NCI-H2029 (cell line): ENCODE measurements around the gene SCYGR7.
A peak's percentile ranks its signal among the peaks of the same experiment; 100 is the strongest.
"Not testable (repeated sequence)": the region's sequence is repeated elsewhere in the genome, so short reads cannot be mapped to it uniquely, and the experiment has no call there.

Experiments
- DNase-seq: peaks from one replicate; lab custom pipeline; 2025; lab: John Stamatoyannopoulos, UW

The SCYGR7 gene

GRCh38 chr2:227728035-227728434 is at the start of gene SCYGR7:
Gene SCYGR7 (plus strand): TSS chr2:227728335. CDS start chr2:227728335, 0 bp downstream.
- no peak for DNase-seq

- no peak for DNase-seq
Measured at GRCh38 chr2:227684258-227684657, 43.9 kb upstream of the SCYGR7 start.

- no peak for DNase-seq
Measured at GRCh38 chr2:227687189-227687588, 40.9 kb upstream of the SCYGR7 start.

- DNase-seq: no peak
Measured at GRCh38 chr2:227696990-227697679, 31.0 kb upstream of the SCYGR7 start.

GRCh38 chr2:227701556-227701955 is 26.6 kb upstream of the SCYGR7 start:
- no peak for DNase-seq

- peak; percentile 34 for DNase-seq
Measured at GRCh38 chr2:227703280-227703732, 24.8 kb upstream of the SCYGR7 start.

GRCh38 chr2:227703961-227704360 is 24.2 kb upstream of the SCYGR7 start:
- no peak for DNase-seq

- DNase-seq: no peak
Measured at GRCh38 chr2:227706859-227707258, 21.3 kb upstream of the SCYGR7 start.

- no peak for DNase-seq
Measured at GRCh38 chr2:227707390-227707789, 20.7 kb upstream of the SCYGR7 start.

- no peak for DNase-seq
Measured at GRCh38 chr2:227710986-227711385, 17.1 kb upstream of the SCYGR7 start.

- DNase-seq: no peak
Measured at GRCh38 chr2:227713291-227713690, 14.8 kb upstream of the SCYGR7 start.

- DNase-seq: no peak
Measured at GRCh38 chr2:227716501-227716900, 11.6 kb upstream of the SCYGR7 start.

- peak; percentile 23 for DNase-seq
Measured at GRCh38 chr2:227717687-227718567, 10.2 kb upstream of the SCYGR7 start, which contains the start of gene SLC19A3. Gene SLC19A3 (minus strand): TSS chr2:227718028. CDS start chr2:227702318, 15,710 bp downstream.

GRCh38 chr2:227719641-227720040 is 8.5 kb upstream of the SCYGR7 start:
- DNase-seq: no peak

GRCh38 chr2:227720680-227721079 is 7.5 kb upstream of the SCYGR7 start:
- no peak for DNase-seq

- not testable (repeated sequence) for DNase-seq
Measured at GRCh38 chr2:227722821-227723220, 5.3 kb upstream of the SCYGR7 start.

- DNase-seq: no peak
Measured at GRCh38 chr2:227724394-227725039, 3.6 kb upstream of the SCYGR7 start, which contains the start of gene SCYGR6. Gene SCYGR6 (minus strand): TSS chr2:227724757. CDS start chr2:227724757, 0 bp downstream.

GRCh38 chr2:227739351-227739750 is 11.2 kb downstream of the SCYGR7 start:
- DNase-seq: no peak

GRCh38 chr2:227740705-227741104 is 12.6 kb downstream of the SCYGR7 start:
- not testable (repeated sequence) for DNase-seq

- no peak for DNase-seq
Measured at GRCh38 chr2:227745594-227745993, 17.5 kb downstream of the SCYGR7 start, which contains the start of gene SCYGR8. Gene SCYGR8 (plus strand): TSS chr2:227745894. CDS start chr2:227745894, 0 bp downstream.

- DNase-seq: no peak
Measured at GRCh38 chr2:227748079-227748478, 19.9 kb downstream of the SCYGR7 start.

- DNase-seq: not testable (repeated sequence)
Measured at GRCh38 chr2:227756261-227756660, 28.1 kb downstream of the SCYGR7 start.
